Panc1 (cell line): ENCODE results near the gene PELI2. TPM values are rescaled to one million over a fixed set of nuclear protein-coding genes. Genes with fewer than 3 reads are reported as not detected.

ENCODE experiments used
- ATAC-seq: fragments of 200-7000 bp; cut with Tn5 transposase; 2 replicates; pipeline ENCODE4 v1.9.1; 2020; ENCODE audit warnings: mild to moderate bottlenecking, moderate library complexity
- BruUV-seq: library from RNA; stranded (reverse); fragments of 400-500 nt; replicated peaks from 2 replicates; lab custom pipeline; 2021; lab: Mats Ljungman, UMichigan
- CTCF ChIA-PET: fragments of 300-600 bp; sonication (Branson Sonifier 250); formaldehyde crosslinking; loops from one replicate; lab custom pipeline; 2022; ENCODE audit warnings: antibody characterized with exemption; lab: Charles Lee
- POLR2A ChIA-PET: fragments of 300-600 bp; sonication (Branson Sonifier 250); formaldehyde crosslinking; loops from one replicate; lab custom pipeline; 2022; ENCODE audit warnings: antibody characterized with exemption; lab: Charles Lee
- DNase-seq: peaks from one replicate; pipeline ENCODE4 v3.0.0-alpha.2; 2010; ENCODE audit warnings: low read depth, low spot score
- H3K27ac ChIP-seq: 2 replicates; pipeline ENCODE4 v1.5.1; 2011; ENCODE audit warnings: mild to moderate bottlenecking, low read length, inconsistent platforms
- H3K27me3 ChIP-seq: fragments of 200-500 bp; sonication (Bioruptor generic); 2 replicates; pipeline ENCODE4 v1.6.0; 2014; ENCODE audit warnings: low read length, inconsistent platforms; ENCODE audit not compliant: control insufficient read depth, insufficient read depth
- H3K36me3 ChIP-seq: fragments of 200-500 bp; sonication (Bioruptor generic); 2 replicates; pipeline ENCODE4 v1.5.1; 2014; ENCODE audit warnings: inconsistent platforms, mild to moderate bottlenecking, low read length, moderate library complexity; ENCODE audit not compliant: control insufficient read depth, insufficient read depth
- H3K4me1 ChIP-seq: 2 replicates; pipeline ENCODE4 v1.5.1; 2011; ENCODE audit warnings: inconsistent platforms, mild to moderate bottlenecking, low read length, moderate library complexity; ENCODE audit not compliant: control insufficient read depth, insufficient read depth
- H3K4me3 ChIP-seq, 2 experiments: 2 replicates each; pipeline ENCODE4 v1.5.1; 2011 to 2012; ENCODE audit warnings: low read depth in 2 of 2, low read length in 2 of 2, mild to moderate bottlenecking in 2 of 2, inconsistent platforms in 1 of 2, moderate library complexity in 1 of 2
- H3K9me3 ChIP-seq: fragments of 200-500 bp; sonication (Bioruptor generic); 2 replicates; pipeline ENCODE4 v1.5.1; 2014; ENCODE audit warnings: low read depth, mild to moderate bottlenecking, inconsistent platforms, low read length, moderate library complexity; ENCODE audit not compliant: control insufficient read depth, insufficient read depth
- CTCF ChIP-seq: fragments of 450-650 bp; IDR thresholded peaks from 2 replicates; pipeline ENCODE4 v1.5.1; 2017; ENCODE audit warnings: mild to moderate bottlenecking
- POLR2AphosphoS5 ChIP-seq: IDR thresholded peaks from 2 replicates; pipeline ENCODE4 v1.6.1; 2012; ENCODE audit warnings: mild to moderate bottlenecking, low read depth, low read length, moderate library complexity
- REST ChIP-seq, 2 experiments: IDR thresholded peaks; 2 replicates each; pipeline ENCODE4 v1.6.1; 2011 to 2012; ENCODE audit warnings: low read depth in 2 of 2, control low read depth in 1 of 2, low read length in 1 of 2, mild to moderate bottlenecking in 1 of 2, moderate library complexity in 1 of 2; ENCODE audit not compliant: insufficient read depth in 1 of 2
- SIN3A ChIP-seq: IDR thresholded peaks from 2 replicates; pipeline ENCODE4 v1.6.1; 2012; ENCODE audit warnings: low read depth, mild to moderate bottlenecking, low read length, moderate library complexity, borderline replicate concordance; ENCODE audit not compliant: insufficient read depth
- TCF7L2 ChIP-seq: IDR thresholded peaks from 2 replicates; pipeline ENCODE4 v1.6.1; 2011; ENCODE audit warnings: mild to moderate bottlenecking, low read depth, low read length, inconsistent platforms
- in situ Hi-C: cut with HindIII; loops from 2 replicates; pipeline ENCODE4 v1.10.0; 2016; ENCODE audit warnings: low sequenced_read_pairs, low pct_unique_long_range_greater_than_20kb
- intact Hi-C: fragments of 100-400 bp; cut with micrococcal nuclease; formaldehyde crosslinking; loops from one replicate; pipeline ENCODE4 v1.10.0; 2022; ENCODE audit not compliant: unreplicated experiment
- total RNA-seq: library from RNA; stranded (reverse); gene quantifications from one replicate; pipeline ENCODE4 v1.2.1, GENCODE V29; 2021; ENCODE audit not compliant: unreplicated experiment

PELI2 gene
- total RNA-seq, 1 experiment from 2014 or later = 0.28 TPM

GRCh38 chr14:56177036-56177435, 58.8 kb downstream of the PELI2 start:
- no peak for ATAC-seq
- 0 out of 2 replicates have a peak, but pooled peaks cover 2% of the 10 kb centered on the region for H3K27me3 ChIP-seq
- H3K9me3 ChIP-seq = no peaks in the 10 kb centered on the region
- in situ Hi-C loops (no loop called here), intact Hi-C loops (no loop called here)
- DNase-seq = no peak
- no TSS peak for BruUV-seq
- no peak for TF ChIP-seq SIN3A
- TF ChIP-seq REST (IDR thresholded peaks at IDR 0.05; ENCODE audit: insufficient read depth in 1 of 2, low read depth in 2 of 2, low read length in 1 of 2) = no peak
- no peak for TF ChIP-seq POLR2AphosphoS5
- no peak for TF ChIP-seq CTCF
- no peak for TF ChIP-seq TCF7L2
- POLR2A ChIA-PET = no interaction called here
- CTCF ChIA-PET = no interaction called here
- H3K4me1 ChIP-seq = no peaks in the 10 kb centered on the region
- H3K4me3 ChIP-seq = no peak overlapping the region
- H3K36me3 ChIP-seq = no peaks in the 10 kb centered on the region
- no peak overlapping the region for H3K27ac ChIP-seq

GRCh38 chr14:56180754-56181542, 62.7 kb downstream of the PELI2 start:
- TF ChIP-seq TCF7L2 (no peak), REST (IDR thresholded peaks at IDR 0.05; ENCODE audit: insufficient read depth in 1 of 2, low read depth in 2 of 2, low read length in 1 of 2) (no peak), POLR2AphosphoS5 (no peak), SIN3A (no peak), CTCF (no peak)
- CTCF ChIA-PET = no interaction called here
- POLR2A ChIA-PET = no interaction called here
- ATAC-seq = no peak
- no peak for DNase-seq
- Histone ChIP-seq H3K9me3 (no peaks in the 10 kb centered on the region), H3K4me3 (no peak overlapping the region), H3K4me1 (no peaks in the 10 kb centered on the region), H3K36me3 (no peaks in the 10 kb centered on the region), H3K27ac (no peak overlapping the region), H3K27me3 (0 out of 2 replicates have a peak, but pooled peaks cover 2% of the 10 kb centered on the region)
- no TSS peak for BruUV-seq
- in situ Hi-C loops (no loop called here), intact Hi-C loops (no loop called here)
